HepG2 (cell line): ENCODE measurements around the gene GJC1. TPM values are rescaled to one million over a fixed set of nuclear protein-coding genes. Genes with fewer than 3 reads are reported as not detected.

Source experiments
- polyA plus RNA-seq, 8 experiments: library from polyadenylated mRNA; depleted of rRNA in 3 of 8; stranded (reverse) in 7 of 8; unstranded in 1 of 8; fragments of >200 nt; fragmentation: Illumina TruSeq in 4 of 8; extraction: Trizol in 4 of 8; gene quantifications; 2 replicates each; pipeline versions ENCODE4 v1.2.1 to v1.2.3, GENCODE V29; 2011 to 2016; ENCODE audit warnings: low read depth in 4 of 8, missing spikeins in 1 of 8, mixed read lengths in 1 of 8; ENCODE audit not compliant: insufficient read depth in 1 of 8
- total RNA-seq, 5 experiments: library from RNA; depleted of rRNA; stranded (reverse); fragments of >200 nt; fragmentation: Illumina TruSeq; extraction: Trizol; gene quantifications; 2 replicates each; pipeline ENCODE4 v1.2.3, GENCODE V29; 2016; ENCODE audit warnings: low read depth in 1 of 5

GJC1 gene
- total and polyA plus RNA-seq, 2 of the 13 experiments (the other 11 are each of a cell fraction or from before 2014, with no cell fraction given): 1.7 TPM

Other genes with a start within 250 kb of the GJC1 start
- gene MEIOC, start 173.8 kb downstream of the GJC1 start, total RNA-seq (2016; rRNA removed; fragmentation: Illumina TruSeq; extraction: Trizol): 0.07 and 0.15 TPM in 2 replicates
- gene MEIOC, start 173.8 kb downstream of the GJC1 start, polyA plus RNA-seq (2011; rRNA removed): 0.04 TPM in 1 of 2 replicates, not detected in the other
- gene CCDC43, start 140.5 kb downstream of the GJC1 start, total RNA-seq (2016; rRNA removed; fragmentation: Illumina TruSeq; extraction: Trizol): 94.8 and 116 TPM in 2 replicates
- gene CCDC43, start 140.5 kb downstream of the GJC1 start, polyA plus RNA-seq (2011; rRNA removed): 12.4 and 17.5 TPM in 2 replicates
- gene DBF4B, start 121.6 kb downstream of the GJC1 start, total RNA-seq (2016; rRNA removed; fragmentation: Illumina TruSeq; extraction: Trizol): 9.0 and 11.7 TPM in 2 replicates
- 11.0 and 13.2 TPM in 2 replicates for gene DBF4B, start 121.6 kb downstream of the GJC1 start, polyA plus RNA-seq (2011; rRNA removed)
- gene ADAM11, start 71.3 kb downstream of the GJC1 start, total RNA-seq (2016; rRNA removed; fragmentation: Illumina TruSeq; extraction: Trizol): 0.44 and 0.91 TPM in 2 replicates
- gene ADAM11, start 71.3 kb downstream of the GJC1 start, polyA plus RNA-seq (2011; rRNA removed): 0.33 and 0.38 TPM in 2 replicates
- not detected in 2 replicates for gene HIGD1B, start 17.6 kb upstream of the GJC1 start, total RNA-seq (2016; rRNA removed; fragmentation: Illumina TruSeq; extraction: Trizol)
- not detected in 2 replicates for gene HIGD1B, start 17.6 kb upstream of the GJC1 start, polyA plus RNA-seq (2011; rRNA removed)
- 137 and 310 TPM in 2 replicates for gene EFTUD2, start 69.2 kb upstream of the GJC1 start, total RNA-seq (2016; rRNA removed; fragmentation: Illumina TruSeq; extraction: Trizol)
- 107 and 111 TPM in 2 replicates for gene EFTUD2, start 69.2 kb upstream of the GJC1 start, polyA plus RNA-seq (2011; rRNA removed)
- gene GFAP, start 85.2 kb upstream of the GJC1 start, total RNA-seq (2016; rRNA removed; fragmentation: Illumina TruSeq; extraction: Trizol): 0.11 and 0.35 TPM in 2 replicates
- gene GFAP, start 85.2 kb upstream of the GJC1 start, polyA plus RNA-seq (2011; rRNA removed): 0.16 and 0.29 TPM in 2 replicates
- gene KIF18B, start 117.5 kb upstream of the GJC1 start, total RNA-seq (2016; rRNA removed; fragmentation: Illumina TruSeq; extraction: Trizol): 14.5 and 15.3 TPM in 2 replicates
- 13.2 and 15.2 TPM in 2 replicates for gene KIF18B, start 117.5 kb upstream of the GJC1 start, polyA plus RNA-seq (2011; rRNA removed)
- 0.11 TPM in 1 of 2 replicates, not detected in the other for gene C1QL1, start 138.0 kb upstream of the GJC1 start, total RNA-seq (2016; rRNA removed; fragmentation: Illumina TruSeq; extraction: Trizol)
- 0.07 and 0.11 TPM in 2 replicates for gene C1QL1, start 138.0 kb upstream of the GJC1 start, polyA plus RNA-seq (2011; rRNA removed)
- 29.2 and 31.1 TPM in 2 replicates for gene DCAKD, start 221.3 kb upstream of the GJC1 start, total RNA-seq (2016; rRNA removed; fragmentation: Illumina TruSeq; extraction: Trizol)
- 25.9 and 30.2 TPM in 2 replicates for gene DCAKD, start 221.3 kb upstream of the GJC1 start, polyA plus RNA-seq (2011; rRNA removed)
- 142 and 194 TPM in 2 replicates for gene NMT1, start 231.0 kb upstream of the GJC1 start, total RNA-seq (2016; rRNA removed; fragmentation: Illumina TruSeq; extraction: Trizol)
- gene NMT1, start 231.0 kb upstream of the GJC1 start, polyA plus RNA-seq (2011; rRNA removed): 71.9 and 75.7 TPM in 2 replicates